Measurements from ENCODE around the gene EYA3.

The EYA3 gene

GRCh38 chr1:27994060-27994459 is 94.3 kb downstream of the EYA3 start:
- H3K27ac ChIP-seq: no peak overlapping the region
- TF ChIP-seq ZFX (IDR thresholded peaks at IDR 0.05; ENCODE audit: borderline replicate concordance): no peak
- TF ChIP-seq CTCF (IDR thresholded peaks at IDR 0.05): no peak

- H3K27ac ChIP-seq: no peak overlapping the region
- no peak for TF ChIP-seq CTCF (IDR thresholded peaks at IDR 0.05)
- TF ChIP-seq ZFX (IDR thresholded peaks at IDR 0.05; ENCODE audit: borderline replicate concordance): no peak
Observed at GRCh38 chr1:27993241-27993640, 95.2 kb downstream of the EYA3 start.

- no peak overlapping the region for H3K27ac ChIP-seq
- TF ChIP-seq CTCF (IDR thresholded peaks at IDR 0.05) (no peak), ZFX (IDR thresholded peaks at IDR 0.05; ENCODE audit: borderline replicate concordance) (no peak)
Observed at GRCh38 chr1:27992276-27992675, 96.1 kb downstream of the EYA3 start.

- H3K27ac ChIP-seq: no peak overlapping the region
- TF ChIP-seq ZFX (IDR thresholded peaks at IDR 0.05; ENCODE audit: borderline replicate concordance): no peak
Observed at GRCh38 chr1:27990920-27991537, 97.4 kb downstream of the EYA3 start.

- no peak overlapping the region for H3K27ac ChIP-seq
- TF ChIP-seq ZFX (IDR thresholded peaks at IDR 0.05; ENCODE audit: borderline replicate concordance) (no peak), CTCF (IDR thresholded peaks at IDR 0.05) (no peak)
Observed at GRCh38 chr1:27981145-27981544, 107.3 kb downstream of the EYA3 start.

- H3K27ac ChIP-seq: no peak overlapping the region
- TF ChIP-seq ZFX (IDR thresholded peaks at IDR 0.05; ENCODE audit: borderline replicate concordance): no peak
- no peak for TF ChIP-seq CTCF (IDR thresholded peaks at IDR 0.05)
Observed at GRCh38 chr1:27980216-27980845, 108.1 kb downstream of the EYA3 start.

- H3K27ac ChIP-seq: no peak overlapping the region
- peak; percentile 43 for TF ChIP-seq CTCF (IDR thresholded peaks at IDR 0.05)
- no peak for TF ChIP-seq ZFX (IDR thresholded peaks at IDR 0.05; ENCODE audit: borderline replicate concordance)
Observed at GRCh38 chr1:27979859-27980201, 108.6 kb downstream of the EYA3 start.

Measured in 22Rv1 (cell line).